ENCODE data around the gene ATP1A1.

ATP1A1 gene

GRCh38 chr1:116392717-116393404 lies 19.8 kb downstream of the ATP1A1 start:
- TF ChIP-seq CTCF (conservative IDR thresholded peaks at IDR 0.05), result no peak
- no peak overlapping the region for H3K27ac ChIP-seq

GRCh38 chr1:116393792-116394191 lies 20.7 kb downstream of the ATP1A1 start:
- H3K27ac ChIP-seq, result no peak overlapping the region
- no peak for TF ChIP-seq CTCF (conservative IDR thresholded peaks at IDR 0.05)

GRCh38 chr1:116394270-116394669 lies 21.2 kb downstream of the ATP1A1 start:
- no peak overlapping the region for H3K27ac ChIP-seq
- TF ChIP-seq CTCF (conservative IDR thresholded peaks at IDR 0.05), result no peak

GRCh38 chr1:116396769-116397168 lies 23.7 kb downstream of the ATP1A1 start:
- TF ChIP-seq CTCF (conservative IDR thresholded peaks at IDR 0.05), result no peak
- no peak overlapping the region for H3K27ac ChIP-seq

GRCh38 chr1:116397728-116398127 lies 24.7 kb downstream of the ATP1A1 start:
- H3K27ac ChIP-seq, result no peak overlapping the region
- no peak for TF ChIP-seq CTCF (conservative IDR thresholded peaks at IDR 0.05)

- H3K27ac ChIP-seq, result no peak overlapping the region
- no peak for TF ChIP-seq CTCF (conservative IDR thresholded peaks at IDR 0.05)
Observed at GRCh38 chr1:116400780-116401179, 27.7 kb downstream of the ATP1A1 start.

- no peak overlapping the region for H3K27ac ChIP-seq
- TF ChIP-seq CTCF (conservative IDR thresholded peaks at IDR 0.05), result no peak
Observed at GRCh38 chr1:116401646-116402176, 28.7 kb downstream of the ATP1A1 start.

All from VCaP (cell line).